GM19438 (cell line): ENCODE results near the gene SIDT1.
A peak's percentile ranks its signal among the peaks of the same experiment; 100 is the strongest.

Experiments used
- ATAC-seq: cut with Tn5 transposase; IDR thresholded peaks from one replicate; pipeline ENCODE4 v1.9.1; 2021; ENCODE audit warnings: low read depth; ENCODE audit not compliant: unreplicated experiment

Gene SIDT1

DNA sequence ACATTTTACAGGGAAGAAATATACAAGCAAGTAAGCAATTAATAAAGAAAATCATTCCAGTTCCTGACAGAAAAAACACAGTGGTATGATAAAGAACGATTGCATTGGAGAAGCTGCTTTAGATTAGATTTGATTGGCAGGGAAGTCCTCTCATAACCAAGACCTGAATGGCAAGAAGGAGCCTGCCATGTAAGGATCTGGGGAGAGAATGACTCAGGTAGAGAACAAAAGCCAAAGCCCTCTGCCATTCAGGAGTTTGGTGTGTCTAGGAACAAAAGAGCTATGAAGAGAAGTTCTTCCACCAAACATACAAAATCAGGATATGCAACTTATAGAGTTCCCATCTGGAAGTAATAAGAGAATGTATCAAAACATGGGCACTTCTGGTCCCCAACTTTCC is 57.6 kb downstream of the SIDT1 start:
- ATAC-seq, result no peak

DNA sequence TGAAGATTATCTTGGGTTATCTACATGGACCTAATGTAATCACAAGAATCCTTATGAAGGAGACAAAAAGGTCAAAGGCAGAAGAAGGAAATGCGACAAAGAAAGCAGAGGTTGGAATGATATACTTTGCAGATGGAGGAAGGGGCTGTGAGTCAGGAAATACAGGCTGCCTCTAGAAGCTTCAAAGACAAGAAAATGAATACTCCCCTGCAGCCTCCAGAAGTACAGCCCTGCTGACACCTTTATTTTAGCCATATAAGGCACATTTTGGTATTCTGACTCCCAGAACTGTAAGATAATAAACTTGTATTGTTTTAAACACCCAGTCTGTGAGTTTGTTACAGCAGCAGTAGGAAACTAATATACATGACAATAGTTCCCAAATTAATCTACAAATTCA is 58.6 kb downstream of the SIDT1 start:
- no peak for ATAC-seq

GRCh38 chr3:113594066-113594465 is 61.7 kb downstream of the SIDT1 start:
- no peak for ATAC-seq

DNA sequence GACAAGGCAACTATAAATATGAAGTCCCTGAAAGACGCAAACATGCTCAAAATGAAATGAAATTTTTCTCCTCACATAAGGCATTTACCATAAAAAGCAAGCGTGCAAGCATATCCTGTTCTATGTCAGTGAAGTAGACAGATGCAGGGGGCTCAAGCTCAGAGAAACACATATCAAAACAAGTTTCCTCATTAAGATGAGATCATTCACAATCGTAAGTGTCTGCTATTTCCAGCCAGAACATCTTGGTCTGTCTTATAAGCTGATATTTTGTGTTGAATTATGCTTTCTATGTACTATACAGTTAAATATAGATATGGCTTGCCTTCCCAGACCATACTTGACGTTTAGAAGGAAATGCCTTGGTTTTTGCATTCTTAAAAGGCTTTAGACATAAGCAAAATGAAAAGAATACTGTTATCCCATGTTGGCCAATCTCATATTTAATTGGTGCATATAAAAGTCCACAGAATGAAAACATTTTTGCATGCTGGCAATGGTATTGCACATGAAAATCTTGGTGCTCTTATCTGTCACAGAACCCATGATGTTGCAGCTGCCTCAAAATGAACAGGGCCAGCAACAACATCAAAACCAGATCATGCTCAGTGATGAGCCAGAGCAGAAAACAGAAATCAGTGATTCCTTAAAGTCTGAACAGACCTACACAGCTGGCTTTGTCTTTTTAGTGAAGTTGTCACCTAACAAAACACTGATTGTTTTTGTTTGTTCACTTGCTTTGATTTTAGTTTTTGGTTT is 65.4 kb downstream of the SIDT1 start:
- ATAC-seq, result no peak

DNA sequence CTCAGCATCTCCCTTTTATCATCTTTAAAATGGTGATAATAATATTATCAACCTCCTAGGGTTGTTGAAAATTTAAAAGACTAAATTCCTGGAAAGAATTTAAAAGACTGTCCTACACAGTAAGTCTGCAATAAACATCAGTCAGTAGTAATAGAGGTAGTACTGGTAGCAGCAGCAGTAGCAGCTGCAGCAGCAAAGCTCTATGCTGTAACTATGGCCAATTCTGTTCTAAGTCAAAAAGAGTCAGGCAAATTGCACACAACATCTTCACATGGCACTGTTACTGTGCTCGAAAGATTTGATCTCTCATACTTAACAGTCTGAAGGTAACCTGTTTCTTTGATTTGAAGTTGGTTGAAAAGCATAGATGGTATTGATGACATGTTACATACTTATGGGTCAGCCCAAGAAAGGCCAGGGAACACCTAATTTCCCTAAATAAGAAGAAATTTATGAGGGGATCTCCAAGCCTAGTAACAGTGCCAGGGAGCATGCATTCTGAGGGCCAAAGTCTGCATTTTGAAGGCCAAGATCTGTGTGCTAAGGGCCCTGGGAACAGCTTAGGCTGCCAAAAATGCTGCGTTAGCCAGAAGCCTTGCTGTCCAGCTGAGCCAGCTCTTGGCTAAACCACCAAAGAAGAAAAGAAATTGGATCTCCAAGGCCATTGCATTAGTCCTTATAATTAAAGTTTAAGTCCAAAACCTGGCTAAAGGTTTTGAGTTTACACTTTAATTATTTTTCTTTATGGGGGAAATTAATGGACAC is 68.2 kb downstream of the SIDT1 start:
- ATAC-seq, result no peak

DNA sequence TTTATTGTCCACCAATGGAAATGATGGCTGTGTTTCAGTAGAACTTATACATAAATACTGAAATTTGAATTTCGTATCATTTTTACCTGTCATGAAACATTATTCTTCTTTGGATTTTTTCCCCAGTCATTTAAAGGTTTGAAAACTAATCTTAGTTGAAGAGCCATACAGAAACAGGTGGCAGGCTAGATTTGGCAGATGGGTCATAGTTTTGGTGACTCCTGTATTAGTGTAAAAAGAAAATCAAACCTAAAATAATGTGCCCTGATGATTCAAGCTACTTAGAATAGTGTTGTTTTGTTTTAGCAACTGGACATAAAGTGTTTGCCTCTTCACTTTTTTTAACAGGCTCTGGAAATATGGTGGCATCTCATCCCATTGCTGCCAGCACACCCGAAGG is 68.9 kb downstream of the SIDT1 start:
- no peak for ATAC-seq

DNA sequence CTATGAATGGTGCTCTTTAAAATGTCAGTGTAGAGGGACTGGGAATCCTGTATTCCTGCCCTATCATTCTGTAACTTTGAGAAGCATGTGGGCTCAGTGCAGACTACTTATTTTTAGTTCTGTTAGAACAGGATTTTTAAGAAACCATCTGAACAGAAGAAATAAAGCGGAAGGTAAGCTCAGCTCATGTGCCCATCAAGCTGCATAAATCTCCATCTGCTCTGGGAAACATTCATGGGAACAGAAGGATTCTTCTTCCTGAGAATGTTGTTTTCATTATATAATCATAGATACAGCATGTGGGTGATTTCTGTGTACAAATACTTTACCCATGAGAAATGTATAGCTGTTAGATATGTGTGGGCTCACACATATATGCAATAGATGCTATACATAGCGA is 69.9 kb downstream of the SIDT1 start:
- ATAC-seq, result no peak

DNA sequence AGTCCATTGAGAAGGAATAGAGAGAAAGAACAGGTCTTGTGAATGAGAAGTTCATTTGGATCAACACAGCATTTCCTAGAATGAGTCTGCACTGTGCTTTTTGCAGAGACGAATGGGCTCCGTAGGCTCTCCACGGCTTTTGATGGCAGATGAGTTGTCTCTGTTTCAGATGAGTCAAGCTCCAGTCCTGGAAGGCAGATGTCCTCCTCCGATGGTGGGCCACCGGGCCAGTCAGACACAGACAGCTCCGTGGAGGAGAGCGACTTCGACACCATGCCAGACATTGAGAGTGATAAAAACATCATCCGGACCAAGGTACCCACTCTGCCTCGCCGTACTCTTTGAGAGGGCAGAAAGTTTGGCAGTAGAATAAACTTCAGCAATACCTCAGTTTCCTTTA is 70.5 kb downstream of the SIDT1 start:
- ATAC-seq, result no peak

GRCh38 chr3:113606539-113607218 is 74.3 kb downstream of the SIDT1 start:
- peak; percentile 98 for ATAC-seq

GRCh38 chr3:113607219-113607596 is 74.9 kb downstream of the SIDT1 start:
- no peak for ATAC-seq

DNA sequence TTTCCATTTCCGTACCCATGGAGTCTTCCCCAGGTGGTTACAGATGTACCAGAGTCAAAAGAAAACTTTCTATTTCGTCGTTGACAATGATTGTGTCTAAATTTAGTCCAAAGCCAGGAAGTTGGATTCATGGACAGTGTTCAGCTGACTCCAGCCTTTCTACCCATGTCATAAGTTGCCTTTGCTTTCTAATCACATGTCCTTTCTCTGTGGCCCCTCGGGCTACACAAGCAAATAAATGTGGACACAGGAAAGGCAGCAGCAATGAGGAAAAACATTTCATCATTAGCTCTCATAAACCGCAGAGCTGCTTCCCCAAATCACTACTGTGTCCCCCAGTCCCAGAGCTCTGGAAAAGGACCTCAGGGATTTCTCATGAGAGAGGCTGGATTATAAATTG is 82.0 kb downstream of the SIDT1 start:
- no peak for ATAC-seq

GRCh38 chr3:113615976-113616375 is 83.6 kb downstream of the SIDT1 start:
- no peak for ATAC-seq

DNA sequence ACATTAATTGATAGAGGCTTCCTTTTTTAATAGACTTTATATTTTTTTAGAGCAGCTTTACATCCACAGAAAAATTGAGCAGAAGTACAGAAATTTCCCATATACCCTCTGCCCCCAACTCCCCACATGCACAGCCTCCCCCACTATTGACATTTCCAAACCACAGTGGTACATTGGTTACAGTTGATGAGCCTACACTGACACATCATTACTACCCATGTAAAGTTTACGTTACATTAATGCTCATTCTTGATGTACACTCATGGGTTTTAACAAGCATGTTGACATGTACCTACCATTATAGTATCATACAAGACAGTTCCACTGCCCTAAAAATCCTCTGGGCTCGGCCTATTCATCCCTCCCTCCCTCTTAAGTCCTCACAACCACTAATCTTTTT is 85.4 kb downstream of the SIDT1 start:
- no peak for ATAC-seq

- ATAC-seq, result no peak
These were observed 87.7 kb downstream of the SIDT1 start for GRCh38 chr3:113620091-113620490.

DNA sequence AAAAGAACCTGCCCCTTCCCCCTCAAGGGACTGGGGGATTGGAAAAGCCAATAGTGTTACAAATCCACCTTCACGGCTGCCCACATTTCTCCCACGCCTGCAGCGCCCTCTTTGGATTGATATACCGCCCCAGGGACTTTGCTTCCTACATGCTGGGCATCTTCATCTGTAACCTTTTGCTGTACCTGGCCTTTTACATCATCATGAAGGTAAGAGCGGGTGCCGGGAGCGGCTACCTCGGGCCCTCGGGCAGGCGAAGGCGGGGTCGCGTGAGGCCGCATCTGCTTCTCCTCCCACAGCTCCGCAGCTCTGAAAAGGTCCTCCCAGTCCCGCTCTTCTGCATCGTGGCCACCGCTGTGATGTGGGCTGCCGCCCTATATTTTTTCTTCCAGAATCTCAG is 91.0 kb downstream of the SIDT1 start:
- ATAC-seq, result no peak

- ATAC-seq, result no peak
These were observed 91.5 kb downstream of the SIDT1 start for GRCh38 chr3:113623811-113624210.

DNA sequence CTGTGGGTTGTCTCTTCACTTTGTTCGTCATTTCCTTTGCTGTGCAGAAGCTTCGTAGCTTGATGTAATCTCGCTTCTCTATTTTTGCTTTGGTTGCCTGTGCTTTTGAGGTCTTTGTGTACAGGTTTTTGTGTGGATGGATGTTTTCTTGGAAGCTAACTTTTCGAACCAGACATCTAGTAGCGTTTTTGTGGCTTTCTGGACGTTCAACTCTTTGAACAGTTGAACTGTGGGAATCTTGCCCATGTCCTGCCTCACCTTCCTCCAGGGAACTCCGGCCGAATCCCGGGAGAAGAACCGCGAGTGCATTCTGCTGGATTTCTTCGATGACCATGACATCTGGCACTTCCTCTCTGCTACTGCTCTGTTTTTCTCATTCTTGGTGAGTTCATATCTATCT is 93.5 kb downstream of the SIDT1 start:
- no peak for ATAC-seq

DNA sequence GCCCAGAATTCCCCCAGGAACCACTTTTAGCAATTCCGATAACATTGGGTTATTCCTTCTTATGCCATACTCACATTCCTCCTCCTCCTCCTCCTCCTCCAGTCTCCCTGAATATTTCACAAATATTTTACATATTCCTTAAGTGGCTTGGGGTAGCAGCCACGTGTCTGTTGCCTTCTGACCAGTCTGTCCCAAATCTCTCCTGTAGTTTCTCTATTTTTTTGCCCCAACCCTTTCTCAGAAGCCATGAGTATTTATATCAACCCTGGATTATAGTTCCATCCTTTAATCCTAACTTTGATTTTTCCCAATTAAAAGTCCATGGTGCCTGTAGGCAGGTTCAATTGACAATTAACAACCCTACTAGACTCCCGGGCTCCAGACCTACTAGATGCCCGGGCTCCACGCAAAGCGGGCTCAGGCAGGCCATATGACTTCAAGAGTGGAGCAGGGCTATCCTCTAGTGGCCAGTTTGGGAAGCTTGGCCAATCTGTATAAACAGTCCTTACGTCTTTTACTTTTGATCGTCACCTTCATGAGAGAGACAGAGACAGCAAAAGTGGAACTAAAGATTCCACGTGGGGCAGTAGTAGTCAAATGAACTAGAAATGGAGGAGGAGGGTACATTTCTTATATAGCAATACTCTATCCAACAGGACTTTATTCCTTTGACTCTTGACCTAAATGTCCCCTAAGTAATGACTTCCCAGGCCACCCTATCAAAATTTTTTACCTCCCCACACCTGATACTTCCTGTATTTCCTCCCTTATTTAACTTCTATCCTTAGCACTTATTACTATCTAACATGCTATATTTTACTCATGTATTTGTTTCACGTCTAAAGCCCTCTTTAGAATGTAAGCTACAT is 94.4 kb downstream of the SIDT1 start:
- ATAC-seq, result peak; percentile 83

- no peak for ATAC-seq
These were observed 96.0 kb downstream of the SIDT1 start for GRCh38 chr3:113628316-113628715.

- no peak for ATAC-seq
These were observed 96.4 kb downstream of the SIDT1 start for GRCh38 chr3:113628788-113629187.
